Measurements from ENCODE around the gene NT5DC4.

- TF ChIP-seq, protein P1, sequence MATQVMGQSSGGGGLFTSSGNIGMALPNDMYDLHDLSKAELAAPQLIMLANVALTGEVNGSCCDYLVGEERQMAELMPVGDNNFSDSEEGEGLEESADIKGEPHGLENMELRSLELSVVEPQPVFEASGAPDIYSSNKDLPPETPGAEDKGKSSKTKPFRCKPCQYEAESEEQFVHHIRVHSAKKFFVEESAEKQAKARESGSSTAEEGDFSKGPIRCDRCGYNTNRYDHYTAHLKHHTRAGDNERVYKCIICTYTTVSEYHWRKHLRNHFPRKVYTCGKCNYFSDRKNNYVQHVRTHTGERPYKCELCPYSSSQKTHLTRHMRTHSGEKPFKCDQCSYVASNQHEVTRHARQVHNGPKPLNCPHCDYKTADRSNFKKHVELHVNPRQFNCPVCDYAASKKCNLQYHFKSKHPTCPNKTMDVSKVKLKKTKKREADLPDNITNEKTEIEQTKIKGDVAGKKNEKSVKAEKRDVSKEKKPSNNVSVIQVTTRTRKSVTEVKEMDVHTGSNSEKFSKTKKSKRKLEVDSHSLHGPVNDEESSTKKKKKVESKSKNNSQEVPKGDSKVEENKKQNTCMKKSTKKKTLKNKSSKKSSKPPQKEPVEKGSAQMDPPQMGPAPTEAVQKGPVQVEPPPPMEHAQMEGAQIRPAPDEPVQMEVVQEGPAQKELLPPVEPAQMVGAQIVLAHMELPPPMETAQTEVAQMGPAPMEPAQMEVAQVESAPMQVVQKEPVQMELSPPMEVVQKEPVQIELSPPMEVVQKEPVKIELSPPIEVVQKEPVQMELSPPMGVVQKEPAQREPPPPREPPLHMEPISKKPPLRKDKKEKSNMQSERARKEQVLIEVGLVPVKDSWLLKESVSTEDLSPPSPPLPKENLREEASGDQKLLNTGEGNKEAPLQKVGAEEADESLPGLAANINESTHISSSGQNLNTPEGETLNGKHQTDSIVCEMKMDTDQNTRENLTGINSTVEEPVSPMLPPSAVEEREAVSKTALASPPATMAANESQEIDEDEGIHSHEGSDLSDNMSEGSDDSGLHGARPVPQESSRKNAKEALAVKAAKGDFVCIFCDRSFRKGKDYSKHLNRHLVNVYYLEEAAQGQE (IDR thresholded peaks at IDR 0.05; ENCODE audit: insufficient read depth in 1 of 2, low read depth in 2 of 2, low read length in 1 of 2): no peak
- TF ChIP-seq, protein P2, sequence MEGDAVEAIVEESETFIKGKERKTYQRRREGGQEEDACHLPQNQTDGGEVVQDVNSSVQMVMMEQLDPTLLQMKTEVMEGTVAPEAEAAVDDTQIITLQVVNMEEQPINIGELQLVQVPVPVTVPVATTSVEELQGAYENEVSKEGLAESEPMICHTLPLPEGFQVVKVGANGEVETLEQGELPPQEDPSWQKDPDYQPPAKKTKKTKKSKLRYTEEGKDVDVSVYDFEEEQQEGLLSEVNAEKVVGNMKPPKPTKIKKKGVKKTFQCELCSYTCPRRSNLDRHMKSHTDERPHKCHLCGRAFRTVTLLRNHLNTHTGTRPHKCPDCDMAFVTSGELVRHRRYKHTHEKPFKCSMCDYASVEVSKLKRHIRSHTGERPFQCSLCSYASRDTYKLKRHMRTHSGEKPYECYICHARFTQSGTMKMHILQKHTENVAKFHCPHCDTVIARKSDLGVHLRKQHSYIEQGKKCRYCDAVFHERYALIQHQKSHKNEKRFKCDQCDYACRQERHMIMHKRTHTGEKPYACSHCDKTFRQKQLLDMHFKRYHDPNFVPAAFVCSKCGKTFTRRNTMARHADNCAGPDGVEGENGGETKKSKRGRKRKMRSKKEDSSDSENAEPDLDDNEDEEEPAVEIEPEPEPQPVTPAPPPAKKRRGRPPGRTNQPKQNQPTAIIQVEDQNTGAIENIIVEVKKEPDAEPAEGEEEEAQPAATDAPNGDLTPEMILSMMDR (IDR thresholded peaks at IDR 0.05): no peak
These were observed 47.8 kb upstream of the NT5DC4 start for GRCh38 chr2:112673008-112673407.

All from Panc1 (cell line).